GM18505 (cell line): ENCODE results near the gene ZNF317.

ENCODE experiments used
- ATAC-seq: cut with Tn5 transposase; IDR thresholded peaks from one replicate; pipeline ENCODE4 v1.9.1; 2021; ENCODE audit not compliant: unreplicated experiment
- POLR2A ChIP-seq: IDR thresholded peaks from 4 replicates; pipeline ENCODE4 v1.6.1; 2011; ENCODE audit warnings: borderline replicate concordance; ENCODE audit not compliant: insufficient read depth, insufficient read length; ENCODE audit errors: extremely low read depth

The ZNF317 gene

DNA sequence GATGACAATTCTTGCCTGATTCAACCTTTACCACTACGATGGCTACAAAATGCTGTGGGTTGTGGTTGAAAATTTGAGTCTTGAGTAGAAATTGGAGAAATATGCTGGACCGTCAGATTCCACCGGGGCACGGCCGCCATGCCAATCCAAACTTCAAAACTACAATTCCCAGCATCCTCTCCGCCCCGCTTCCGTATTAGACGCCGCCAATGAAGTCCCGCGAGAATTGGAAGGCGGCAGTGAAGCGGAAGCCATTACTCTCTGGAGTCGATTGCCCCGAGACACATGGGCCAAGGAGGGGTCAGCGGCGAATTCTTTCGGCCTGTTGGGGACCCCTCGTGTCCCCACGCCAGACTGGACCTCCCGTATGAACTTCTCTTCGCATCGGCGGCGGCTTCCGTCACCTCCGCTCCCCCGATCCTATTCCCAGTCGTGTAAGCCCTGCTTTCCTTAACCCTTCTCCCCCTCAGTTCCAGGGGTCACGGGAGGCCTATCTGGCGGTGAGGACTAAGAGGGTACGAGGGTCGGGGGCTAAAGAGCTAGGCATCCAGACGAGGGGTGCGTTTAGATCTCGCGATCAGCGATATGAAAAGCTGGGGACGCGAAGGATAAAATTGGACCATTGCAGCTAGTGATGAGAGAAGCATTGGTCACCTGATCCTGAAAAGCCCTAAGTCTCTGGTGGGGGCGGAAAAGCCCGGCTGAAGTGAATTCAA lies at the start of gene ZNF317:
ZNF317 (plus strand) TSS at position 239 of the 716 bp plus-strand sequence. CDS start 15,620 bp downstream, outside the sequence.
- peak; percentile 87 for TF ChIP-seq POLR2A
- ATAC-seq, result peak; percentile 87

DNA sequence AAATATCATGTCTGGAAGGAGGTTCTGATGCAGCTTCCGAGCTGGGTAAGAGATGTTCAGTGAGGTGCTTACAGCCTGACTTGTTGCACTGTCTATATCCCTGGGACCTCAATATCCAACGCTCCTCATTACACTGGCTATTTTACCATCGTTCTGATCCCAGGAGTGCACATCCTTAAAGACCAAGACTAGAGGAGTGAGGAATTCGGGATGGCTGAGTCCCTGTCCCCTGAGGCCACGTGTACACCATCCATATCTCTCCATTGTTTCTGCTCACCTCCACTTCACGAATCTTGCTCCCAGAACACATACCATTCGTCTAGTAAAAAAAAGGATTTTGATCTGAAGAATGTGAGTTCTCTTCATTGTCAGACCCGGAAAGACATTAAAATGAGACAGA lies 32.8 kb upstream of the ZNF317 start, which contains the start of gene OR7G2:
OR7G2 (minus strand) TSS at position 101 of the 400 bp plus-strand sequence. CDS start 4,232 bp downstream, outside the sequence.
- no peak for TF ChIP-seq POLR2A
- no peak for ATAC-seq

DNA sequence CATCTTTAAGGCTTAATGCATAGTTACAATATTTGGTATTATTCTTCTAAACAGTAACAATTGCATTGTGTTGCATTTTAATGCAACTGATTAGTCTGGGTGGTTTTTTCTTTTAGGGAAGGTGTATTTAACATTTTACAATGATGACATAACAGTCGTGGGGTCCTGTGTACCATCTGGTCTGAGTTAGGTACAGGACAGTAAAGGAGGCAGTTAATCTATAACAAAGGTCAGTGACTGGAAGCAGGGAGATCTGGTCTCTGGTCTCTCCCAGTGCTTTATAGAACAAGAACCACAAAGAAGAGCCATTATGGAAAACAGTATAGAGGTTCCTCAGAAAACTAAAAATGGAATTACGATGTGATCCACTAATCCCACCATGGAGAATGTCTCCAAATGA lies 30.2 kb upstream of the ZNF317 start:
- no peak for ATAC-seq
- TF ChIP-seq POLR2A, result no peak

DNA sequence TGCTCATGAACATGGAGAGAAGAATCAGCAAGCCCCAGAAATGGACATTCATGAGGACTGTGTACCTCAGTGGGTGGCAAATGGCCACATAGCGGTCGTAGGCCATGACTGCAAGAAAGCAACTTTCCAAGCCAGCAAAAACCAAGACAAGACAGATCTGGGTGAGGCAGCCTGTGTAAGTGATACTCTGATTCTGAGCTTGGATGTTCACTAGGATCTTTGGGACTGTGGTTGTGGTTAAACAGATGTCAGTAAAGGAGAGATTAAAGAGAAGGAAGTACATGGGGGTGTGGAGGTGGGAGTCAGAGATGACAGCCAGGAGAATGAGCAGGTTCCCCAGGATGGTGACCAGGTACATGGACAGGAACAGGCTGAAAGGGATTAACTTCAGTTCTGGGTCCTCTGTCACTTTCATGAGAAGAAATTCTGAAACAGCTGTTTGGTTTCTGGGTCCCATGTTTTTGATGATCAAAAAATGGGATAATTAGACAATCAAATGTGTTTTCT lies 24.8 kb upstream of the ZNF317 start, which contains the start of gene OR7G1:
OR7G1 (minus strand) TSS at position 457 of the 507 bp plus-strand sequence; CDS start at position 457, 0 bp downstream.
- ATAC-seq, result no peak
- no peak for TF ChIP-seq POLR2A

DNA sequence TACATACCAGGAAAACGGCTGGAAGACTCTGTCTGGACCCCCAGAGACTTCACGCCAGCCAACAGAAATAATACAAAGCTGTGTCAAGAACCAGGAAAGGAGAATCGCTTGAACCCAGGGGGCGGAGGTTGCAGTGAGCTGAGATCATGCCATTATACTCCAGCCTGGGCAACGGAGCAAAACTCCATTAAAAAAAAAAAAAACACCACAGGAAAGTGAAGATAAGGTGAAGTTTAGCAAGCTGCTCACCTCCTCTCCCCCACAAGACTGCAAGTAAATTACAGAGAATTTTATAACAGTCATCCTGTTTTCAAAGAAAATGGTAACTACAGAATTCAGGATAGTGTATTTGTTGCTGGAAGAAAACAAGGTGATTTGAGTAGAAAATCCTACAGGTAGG lies 23.6 kb upstream of the ZNF317 start:
- TF ChIP-seq POLR2A, result no peak
- no peak for ATAC-seq

DNA sequence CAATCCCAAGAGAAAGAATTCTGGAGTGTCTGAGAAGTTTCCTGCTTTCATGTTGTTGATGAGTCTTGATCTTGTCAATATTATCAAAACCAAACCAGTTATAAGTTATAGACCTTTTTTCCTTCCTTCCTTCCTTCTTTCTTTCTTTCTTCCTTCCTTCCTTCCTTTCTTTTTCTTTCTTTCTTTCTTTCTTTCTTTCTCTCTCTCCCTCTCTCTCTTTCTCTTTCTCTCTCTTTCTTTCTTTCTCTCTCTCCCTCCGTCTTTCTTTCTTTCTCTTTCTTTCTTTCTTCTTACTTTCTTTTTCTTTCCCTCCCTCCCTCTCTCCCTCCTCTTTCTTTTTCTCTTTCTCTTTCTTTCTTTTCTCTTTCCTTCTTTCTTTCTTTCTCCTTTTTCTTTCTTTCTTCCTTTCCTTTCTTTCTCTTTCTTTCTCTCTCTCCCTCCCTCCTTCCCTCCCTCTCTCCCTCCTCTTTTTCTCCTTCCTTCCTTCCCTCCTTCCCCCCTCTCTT lies 13.2 kb upstream of the ZNF317 start, which contains the start of gene OR7G3:
OR7G3 (minus strand) TSS at position 51 of the 506 bp plus-strand sequence; CDS start at position 51, 0 bp downstream.
- no peak for TF ChIP-seq POLR2A
- ATAC-seq, result no peak

DNA sequence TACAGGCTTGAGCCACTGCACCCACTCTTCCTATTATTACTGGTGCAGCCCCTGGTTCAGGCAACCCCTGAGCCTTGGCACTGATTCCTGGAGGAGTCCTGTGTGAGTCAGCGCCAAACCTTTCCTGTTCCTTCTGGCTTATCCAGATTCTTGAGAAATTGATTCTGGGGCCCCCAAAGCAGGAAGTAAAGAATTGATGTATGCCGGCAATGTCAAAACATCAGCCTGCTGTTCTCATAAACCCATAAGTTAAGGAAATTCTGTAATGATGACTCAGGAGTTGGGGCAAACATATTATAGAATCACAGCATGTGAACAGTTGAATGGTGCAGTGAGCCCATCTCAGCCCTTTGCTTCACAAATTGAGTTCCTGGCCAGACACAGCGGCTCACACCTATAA lies 12.0 kb upstream of the ZNF317 start:
- no peak for ATAC-seq
- TF ChIP-seq POLR2A, result no peak

DNA sequence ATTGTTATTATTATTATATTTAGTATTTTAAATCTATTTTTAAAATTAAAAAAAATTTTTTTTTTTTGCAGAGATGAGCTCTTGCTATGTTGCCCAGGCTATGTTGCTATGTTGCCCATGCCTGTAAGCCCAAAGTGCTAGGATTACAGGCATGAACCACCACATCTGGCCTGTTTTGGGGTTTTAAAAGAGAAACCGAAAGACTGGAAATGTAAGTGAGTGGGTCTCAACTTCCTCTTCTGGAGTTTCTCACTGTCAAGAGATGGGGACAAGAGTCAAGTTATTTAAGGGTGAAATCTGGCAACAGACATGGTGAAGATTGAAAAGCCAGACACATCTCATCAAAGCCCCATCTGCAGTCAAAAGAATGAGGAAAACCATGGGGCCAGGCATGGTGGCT lies 9.2 kb upstream of the ZNF317 start:
- ATAC-seq, result no peak
- no peak for TF ChIP-seq POLR2A

DNA sequence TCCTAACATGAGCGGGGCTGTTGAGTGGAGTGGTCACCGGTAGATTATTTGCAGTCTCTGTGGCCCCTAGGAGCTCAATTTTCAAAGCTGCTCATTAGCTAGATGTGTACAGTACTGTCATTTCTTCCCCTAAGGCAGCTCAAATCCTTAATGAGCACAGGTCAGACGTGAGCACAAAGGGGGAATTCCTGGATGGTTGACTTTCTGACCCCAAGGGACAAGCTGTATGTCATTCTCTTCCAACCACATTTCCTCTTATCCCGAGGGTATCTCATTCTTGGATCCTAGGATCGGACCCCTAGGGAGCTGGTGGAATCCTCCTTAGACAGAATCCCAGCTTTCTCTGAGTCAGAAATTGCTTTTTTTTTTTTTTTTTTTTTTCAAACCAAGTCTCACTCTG lies 7.8 kb upstream of the ZNF317 start:
- no peak for TF ChIP-seq POLR2A
- ATAC-seq, result no peak

DNA sequence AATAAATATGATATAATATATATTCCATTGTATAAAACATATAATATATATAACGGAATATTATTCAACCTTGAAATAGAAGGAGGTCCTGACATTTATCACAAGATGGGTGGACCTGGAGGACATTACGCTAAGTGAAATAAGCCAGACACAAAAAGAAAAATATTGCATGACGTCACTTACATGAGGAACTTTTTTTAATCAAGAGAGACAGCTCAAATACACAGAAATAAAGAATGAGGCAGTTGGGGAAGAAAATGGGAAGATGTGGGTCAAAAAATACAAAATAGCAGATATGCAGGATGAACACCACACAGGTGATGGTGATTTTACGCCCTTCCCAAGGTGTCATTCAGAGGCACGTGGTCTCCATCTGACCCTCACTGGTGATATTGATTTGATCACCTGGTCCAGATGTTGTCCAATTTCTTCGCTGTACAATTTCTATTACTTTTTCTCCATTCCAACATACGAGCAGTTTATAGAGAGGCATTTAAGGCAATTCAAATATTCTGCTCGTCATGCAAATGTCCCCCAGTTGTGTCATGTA lies 513 bp upstream of the ZNF317 start:
- ATAC-seq, result no peak
- no peak for TF ChIP-seq POLR2A

DNA sequence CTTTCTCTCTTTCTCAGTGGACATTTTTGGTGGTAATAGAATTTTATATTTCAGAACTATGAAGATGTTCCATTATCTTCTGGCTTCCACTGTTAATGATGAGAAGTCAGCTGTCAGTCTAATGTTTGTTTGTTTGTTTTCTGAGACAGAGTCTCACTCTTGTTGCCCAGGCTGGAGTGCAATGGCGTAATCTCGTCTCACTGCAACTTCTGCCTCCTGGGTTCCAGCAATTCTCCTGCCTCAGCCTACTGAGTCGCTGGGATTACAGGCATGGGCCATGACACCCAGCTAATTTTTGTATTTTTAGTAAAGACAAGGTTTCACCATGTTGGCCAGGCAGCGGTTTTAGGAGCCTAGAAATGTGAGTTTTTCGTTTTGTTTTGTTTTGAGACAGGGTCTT lies 4.7 kb downstream of the ZNF317 start:
- ATAC-seq, result no peak
- no peak for TF ChIP-seq POLR2A

DNA sequence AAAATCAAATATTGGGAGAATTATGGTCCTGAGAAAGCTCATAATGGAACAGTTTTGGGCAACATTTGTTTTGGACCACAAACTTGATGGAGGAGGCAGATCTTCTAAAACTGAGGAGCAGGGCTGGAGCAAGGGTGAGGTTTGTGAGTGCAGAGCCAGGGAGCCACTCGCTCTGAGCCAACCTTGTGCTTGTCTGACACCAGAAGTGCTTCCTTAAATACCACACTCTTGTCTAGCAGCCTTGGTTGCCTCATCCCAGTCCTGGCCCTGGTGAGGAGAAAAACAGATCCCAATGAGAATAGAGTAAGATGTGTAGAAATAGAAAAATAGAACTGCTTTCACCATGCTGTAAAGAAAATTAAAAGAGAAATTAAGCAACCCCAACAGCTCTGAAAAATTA lies 6.7 kb downstream of the ZNF317 start:
- no peak for TF ChIP-seq POLR2A
- ATAC-seq, result no peak

DNA sequence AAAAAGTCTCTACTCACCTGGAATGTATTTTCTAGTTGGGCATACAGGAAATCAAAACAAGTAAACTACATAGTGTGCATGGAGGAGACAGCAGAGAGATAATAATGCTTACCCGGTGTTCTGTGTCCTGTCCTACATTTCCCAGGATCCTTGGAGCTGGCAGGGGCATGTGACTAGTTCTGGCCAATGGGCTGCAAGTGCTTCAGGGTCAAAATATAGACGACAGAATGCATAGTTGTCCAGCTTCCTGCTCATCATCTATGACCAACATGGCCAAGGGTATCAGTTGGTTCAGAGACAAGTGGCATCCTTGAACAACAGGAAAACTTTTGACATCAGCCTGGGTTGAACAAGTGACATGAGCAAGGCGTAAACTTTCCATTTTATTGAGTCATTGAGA lies 8.5 kb downstream of the ZNF317 start:
- TF ChIP-seq POLR2A, result no peak
- no peak for ATAC-seq

DNA sequence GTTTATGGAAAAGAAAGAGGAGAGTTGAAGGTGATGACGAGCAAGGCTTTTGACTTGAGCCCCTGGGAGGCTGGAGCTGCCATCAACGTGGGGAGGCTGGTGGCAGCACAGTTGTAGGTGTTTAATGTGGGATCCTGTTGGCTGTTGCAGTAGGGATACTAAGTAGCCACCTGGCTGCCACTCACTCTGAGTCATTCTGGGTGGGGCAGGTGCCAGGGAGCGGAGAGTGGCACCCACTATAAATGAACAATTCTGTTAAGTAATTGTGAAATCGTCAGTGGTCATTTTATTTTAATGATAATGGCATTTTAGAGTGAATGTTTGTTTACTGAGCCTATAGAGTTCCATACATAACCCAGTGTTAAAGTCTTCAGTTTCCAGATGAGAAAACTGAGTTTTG lies 9.8 kb downstream of the ZNF317 start:
- TF ChIP-seq POLR2A, result no peak
- ATAC-seq, result no peak
